Colon (tissue), 2 donors: ENCODE data around the gene TBCEL.
"Not testable (repeated sequence)": the region's sequence is repeated elsewhere in the genome, so short reads cannot be mapped to it uniquely, and the experiment has no call there.

Source experiments
- FAIRE-seq: peaks from 2 replicates; lab custom pipeline; 2012; peaks lifted over from hg19 to GRCh38; lab: Jason Lieb, UNC
- donor health status: control.
- donor health status: control.

TBCEL gene, protein sequence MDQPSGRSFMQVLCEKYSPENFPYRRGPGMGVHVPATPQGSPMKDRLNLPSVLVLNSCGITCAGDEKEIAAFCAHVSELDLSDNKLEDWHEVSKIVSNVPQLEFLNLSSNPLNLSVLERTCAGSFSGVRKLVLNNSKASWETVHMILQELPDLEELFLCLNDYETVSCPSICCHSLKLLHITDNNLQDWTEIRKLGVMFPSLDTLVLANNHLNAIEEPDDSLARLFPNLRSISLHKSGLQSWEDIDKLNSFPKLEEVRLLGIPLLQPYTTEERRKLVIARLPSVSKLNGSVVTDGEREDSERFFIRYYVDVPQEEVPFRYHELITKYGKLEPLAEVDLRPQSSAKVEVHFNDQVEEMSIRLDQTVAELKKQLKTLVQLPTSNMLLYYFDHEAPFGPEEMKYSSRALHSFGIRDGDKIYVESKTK

GRCh38 chr11:121023848-121024751, at the start of gene TBCEL:
TBCEL (plus strand) TSS chr11:121024102; CDS start chr11:121045691, 21,589 bp downstream.
- FAIRE-seq = no peak

DNA sequence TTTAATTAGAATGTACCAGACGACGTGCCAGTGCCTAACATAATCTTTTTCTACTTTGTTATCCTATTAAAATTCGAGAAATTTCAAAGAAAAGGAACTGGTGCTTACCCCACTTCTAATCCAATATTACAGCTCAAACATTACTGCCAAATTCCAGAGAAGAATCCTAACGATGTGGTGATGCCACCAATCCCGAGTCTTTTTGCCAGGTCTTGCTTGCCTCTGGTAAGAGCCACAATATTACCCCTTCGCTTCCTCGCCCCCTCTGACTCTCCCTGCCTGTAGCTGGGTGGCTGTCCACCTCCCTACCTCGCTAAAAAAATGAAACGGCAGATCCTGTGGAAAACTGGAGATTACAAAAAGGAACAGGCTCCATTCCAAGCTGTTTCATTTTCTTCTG, 49.4 kb upstream of the TBCEL start:
- no peak for FAIRE-seq

DNA sequence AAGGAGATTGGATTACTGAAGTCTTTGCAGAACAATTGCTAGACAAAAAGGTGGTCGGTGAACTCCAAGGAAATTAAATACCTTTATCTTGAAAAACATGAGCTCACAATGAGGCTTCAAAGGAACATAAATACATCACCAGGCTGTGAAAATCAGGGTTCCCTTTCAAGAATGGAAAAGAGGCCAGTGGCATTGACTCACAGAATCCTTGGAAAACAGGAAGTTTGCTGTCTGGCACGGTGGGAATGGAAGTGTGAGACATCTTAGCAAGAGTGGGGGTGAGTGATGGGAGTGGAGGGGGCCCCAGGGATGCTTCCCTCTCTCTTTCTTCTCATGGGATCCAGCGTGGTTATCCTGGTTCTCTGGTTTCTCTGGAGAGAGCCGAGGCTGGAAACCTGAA, 48.9 kb upstream of the TBCEL start:
- no peak for FAIRE-seq

- FAIRE-seq = no peak
Observed at GRCh38 chr11:120977266-120978137, 46.4 kb upstream of the TBCEL start.

DNA sequence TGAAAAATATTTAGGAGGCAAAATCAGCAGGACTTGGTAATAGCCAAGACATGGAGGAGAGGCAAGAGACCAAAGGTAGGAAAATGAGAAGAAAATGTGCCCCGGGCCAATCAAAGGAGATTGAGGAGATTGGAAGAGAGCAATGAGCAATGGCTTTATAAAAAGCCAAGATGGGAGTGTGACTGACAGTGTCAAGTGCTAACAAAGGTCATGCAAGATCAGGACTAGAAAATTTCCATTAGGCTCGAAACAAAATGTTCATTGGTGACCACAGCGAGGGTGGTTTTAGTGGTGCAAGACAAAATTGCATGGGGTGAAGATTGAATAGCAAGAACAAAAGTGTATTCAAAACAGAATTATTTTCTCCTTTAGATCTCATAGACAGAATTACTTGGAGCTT, 45.2 kb upstream of the TBCEL start:
- no peak for FAIRE-seq

- no peak for FAIRE-seq
Observed at GRCh38 chr11:120985718-120986569, 38.0 kb upstream of the TBCEL start.

- FAIRE-seq = no peak
Observed at GRCh38 chr11:120988603-120989002, 35.3 kb upstream of the TBCEL start.

- FAIRE-seq = no peak
Observed at GRCh38 chr11:120991830-120992686, 31.8 kb upstream of the TBCEL start.

DNA sequence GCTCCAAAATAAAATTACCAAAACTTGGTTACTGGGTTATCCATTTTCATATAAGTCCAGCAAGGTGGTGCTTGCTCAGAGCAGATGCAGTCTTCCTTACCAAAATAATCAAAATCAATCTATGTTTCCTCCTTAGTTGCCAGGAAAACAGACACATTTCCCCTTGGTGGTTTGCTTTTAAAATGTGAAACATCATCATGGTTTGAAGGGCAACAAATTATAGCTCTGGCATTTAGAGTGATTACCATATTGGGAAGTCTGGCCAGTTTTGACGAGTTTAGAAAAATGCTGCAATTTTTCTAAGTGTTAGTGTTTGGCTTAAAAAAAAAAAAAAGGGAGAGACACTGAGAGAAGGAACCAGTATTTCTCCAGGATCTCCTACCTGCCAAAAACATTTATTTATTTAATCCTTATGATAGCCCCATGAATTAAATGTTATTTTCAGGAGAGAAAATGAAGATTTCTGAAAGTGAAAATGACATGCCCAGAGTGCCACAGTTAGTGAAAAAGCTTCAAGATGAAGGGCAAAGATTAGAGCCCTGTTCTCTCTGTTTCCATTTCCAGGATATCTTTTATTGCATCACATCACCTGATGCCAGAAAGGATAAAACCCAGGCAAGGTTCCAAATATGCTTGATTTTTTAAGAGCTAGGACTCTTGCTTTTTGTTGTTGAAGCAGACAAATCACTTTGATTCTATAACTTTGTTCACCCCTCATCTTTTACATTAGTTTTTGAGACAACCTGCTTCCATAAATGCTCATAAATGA, 29.6 kb upstream of the TBCEL start:
- FAIRE-seq = no peak

DNA sequence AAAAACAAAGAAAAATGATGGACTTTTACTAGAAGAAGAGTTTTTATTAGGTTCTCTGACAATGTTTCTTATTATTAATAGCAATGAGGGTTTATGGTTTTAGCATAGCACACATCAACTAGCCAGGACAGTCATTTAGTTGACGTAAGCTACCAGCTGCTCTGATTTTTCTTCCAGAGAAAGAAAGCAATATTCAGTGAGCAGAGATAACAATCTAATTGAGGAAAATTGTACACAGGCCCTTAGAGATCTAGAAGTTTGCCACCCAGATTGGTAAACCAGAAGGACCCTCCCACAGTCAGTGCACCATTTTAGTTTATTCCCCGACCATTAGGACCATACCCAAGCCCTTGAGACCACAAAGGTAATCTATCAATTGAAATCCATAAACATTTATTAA, 28.7 kb upstream of the TBCEL start:
- FAIRE-seq = no peak

DNA sequence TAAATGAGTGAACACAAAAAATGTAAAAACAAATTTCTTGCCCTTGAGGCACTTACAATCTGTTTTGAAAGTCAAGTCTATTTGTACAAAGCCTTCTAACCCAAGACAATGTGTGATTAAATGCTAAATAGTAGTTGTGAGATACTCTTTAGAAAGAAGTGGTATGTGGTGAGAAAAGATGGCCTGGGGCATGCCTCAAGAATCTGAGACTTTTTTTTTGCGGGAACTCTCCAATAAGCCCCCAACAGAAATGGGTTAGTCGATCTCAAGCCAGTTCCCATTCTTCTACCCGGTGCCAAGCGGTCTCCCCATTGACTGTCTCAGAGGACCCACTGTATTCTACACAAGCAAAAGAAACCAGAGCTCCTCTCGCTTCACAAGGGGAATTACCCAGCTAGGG, 26.9 kb upstream of the TBCEL start:
- no peak for FAIRE-seq

GRCh38 chr11:120998581-120998980, 25.3 kb upstream of the TBCEL start:
- FAIRE-seq = no peak

DNA sequence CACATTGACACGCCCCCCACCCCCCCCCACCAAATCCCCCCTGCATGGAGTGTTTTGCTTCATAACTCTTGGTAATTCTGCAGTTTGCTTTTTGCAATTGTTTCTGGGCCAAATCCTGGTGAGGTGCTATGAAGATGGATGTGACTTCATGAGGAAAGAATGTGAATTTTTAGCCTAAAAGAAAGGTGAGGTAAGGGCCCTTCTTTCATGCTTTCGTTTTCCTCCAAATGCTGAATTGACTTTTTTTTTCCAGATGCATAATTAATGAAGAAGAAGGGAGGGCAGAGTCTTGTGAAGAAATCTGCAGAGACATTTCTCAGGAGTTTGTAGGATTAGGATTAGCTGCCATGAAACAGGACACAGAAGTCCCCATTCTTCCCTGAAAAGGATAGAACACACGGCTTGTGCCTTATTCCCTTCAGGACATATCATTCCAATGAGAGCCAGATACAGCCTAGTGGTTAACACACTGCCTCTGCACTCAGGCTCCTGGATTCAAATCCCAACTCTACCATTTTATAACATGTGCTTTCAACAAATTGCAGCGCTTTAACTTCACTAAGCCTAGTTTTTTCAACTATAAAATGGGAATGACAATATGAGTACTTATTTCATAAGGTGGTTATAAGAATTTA, 19.6 kb upstream of the TBCEL start:
- FAIRE-seq = no peak

DNA sequence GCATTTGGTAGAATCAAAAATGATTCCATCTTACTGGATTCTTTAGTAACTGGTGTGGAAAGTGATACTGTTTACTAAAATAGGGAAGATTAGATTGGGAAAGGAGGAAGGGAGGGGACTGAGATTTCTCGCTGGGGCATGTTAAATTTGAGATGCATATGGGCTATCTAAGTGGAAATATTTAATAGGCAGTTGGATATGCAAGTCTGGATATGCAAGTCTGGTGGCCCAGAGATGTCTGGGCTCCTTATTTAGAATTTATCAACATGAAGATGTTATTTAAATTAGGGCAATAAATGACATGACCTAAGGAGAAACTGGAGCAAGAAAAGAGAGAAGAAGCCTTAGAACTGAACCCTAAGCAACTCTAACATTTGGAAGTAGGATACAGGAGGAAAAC, 17.0 kb upstream of the TBCEL start:
- FAIRE-seq = no peak

DNA sequence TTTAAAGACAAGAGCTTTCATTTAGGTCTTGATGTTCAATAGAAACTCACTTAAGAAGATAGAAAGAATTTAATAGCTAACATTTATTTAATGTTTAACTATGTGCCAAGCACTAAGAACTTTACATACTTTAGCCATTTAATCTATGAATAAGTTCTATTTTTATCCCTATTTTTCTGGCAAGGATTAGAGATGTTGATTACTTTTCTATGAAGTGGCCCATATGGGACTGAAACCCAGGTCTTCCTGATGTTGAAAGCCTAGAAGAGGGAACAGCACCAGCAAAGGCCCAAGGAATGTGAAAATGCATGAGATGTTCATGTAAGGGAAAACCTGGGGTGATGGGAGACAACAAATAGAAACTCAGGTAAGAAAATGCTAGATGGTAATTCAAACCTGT, 15.4 kb upstream of the TBCEL start:
- no peak for FAIRE-seq

- FAIRE-seq = no peak
Observed at GRCh38 chr11:121012091-121012490, 11.8 kb upstream of the TBCEL start.

DNA sequence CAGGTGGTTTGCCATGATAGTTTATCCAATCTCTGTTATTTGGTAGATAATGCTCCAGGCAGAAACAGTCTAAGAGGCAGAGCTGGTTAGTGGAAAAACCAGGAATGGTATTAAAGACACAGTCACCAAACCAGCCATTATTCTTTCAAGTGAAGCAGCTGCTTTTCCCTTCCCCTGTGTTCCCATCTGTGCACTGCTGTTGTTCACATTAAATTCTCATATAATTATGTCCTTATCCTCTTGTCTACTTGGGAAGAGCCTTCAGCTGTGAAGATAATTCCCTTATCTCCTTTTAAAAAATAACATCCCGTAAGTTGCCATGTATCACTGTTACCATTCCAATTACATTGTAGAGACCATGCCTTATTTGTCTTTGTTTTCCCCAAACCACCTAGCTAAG, 5.2 kb upstream of the TBCEL start:
- FAIRE-seq = no peak

- FAIRE-seq = not testable (repeated sequence)
Observed at GRCh38 chr11:121021718-121022117, 2.2 kb upstream of the TBCEL start.

DNA sequence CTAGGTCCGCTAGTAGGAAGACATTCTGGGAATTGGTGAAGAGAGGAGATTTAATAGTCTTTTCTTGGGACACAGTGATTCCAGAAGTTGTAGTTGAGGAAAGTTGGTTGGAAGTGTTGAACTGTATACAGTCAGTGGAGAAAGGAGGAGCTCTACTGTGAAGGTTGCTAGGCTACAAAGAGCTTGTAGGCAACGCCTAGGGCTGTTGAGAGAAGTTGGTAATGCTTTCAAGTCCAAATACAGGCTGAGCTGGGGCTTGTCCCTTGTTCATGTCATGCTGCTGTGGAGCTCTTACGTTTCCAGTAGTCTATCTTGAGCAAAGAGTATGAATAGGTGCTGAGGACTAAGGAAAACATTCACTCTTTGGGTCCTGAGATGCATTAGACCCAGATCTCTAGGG, 1.1 kb downstream of the TBCEL start:
- FAIRE-seq = no peak
